Upper lobe of left lung (tissue), 4 donors: ENCODE results near the gene MT1HL1.

Experiments
- CTCF ChIP-seq, 6 experiments: fragments of 450-650 bp in 4 of 6; fragments of 200-600 bp in 2 of 6; sonication (generic) in 2 of 6; IDR thresholded peaks; one replicate each; pipeline ENCODE4 v1.5.1; 2016 to 2019; ENCODE audit warnings: antibody characterized with exemption in 6 of 6
- EP300 ChIP-seq, 4 donors: sonication (generic); formaldehyde crosslinking; IDR thresholded peaks; one replicate each; pipeline ENCODE4 v1.5.1; 2017; ENCODE audit warnings: antibody characterized with exemption in 4 of 4, control low read depth in 2 of 4
- POLR2A ChIP-seq, 4 donors: fragments of 450-650 bp; IDR thresholded peaks; one replicate each; pipeline ENCODE4 v1.5.1; 2016 to 2017; ENCODE audit warnings: antibody characterized with exemption in 4 of 4, mild to moderate bottlenecking in 2 of 4
- POLR2AphosphoS5 ChIP-seq, 2 donors: sonication (generic); formaldehyde crosslinking; IDR thresholded peaks; one replicate each; pipeline ENCODE4 v1.5.1; 2017; ENCODE audit warnings: antibody characterized with exemption in 2 of 2

- TF ChIP-seq CTCF (IDR thresholded peaks at IDR 0.05) = no peak
- no peak for TF ChIP-seq POLR2AphosphoS5 (IDR thresholded peaks at IDR 0.05)
- no peak for TF ChIP-seq POLR2A (IDR thresholded peaks at IDR 0.05)
- TF ChIP-seq EP300 (IDR thresholded peaks at IDR 0.05) = no peak
These were observed 25.8 kb upstream of the MT1HL1 start for GRCh38 chr1:237029850-237030535.
